ENCODE measurements around the gene RAD52. TPM values are rescaled to one million over a fixed set of nuclear protein-coding genes. Genes with fewer than 3 reads are reported as not detected.

RAD52 gene
- polyA plus RNA-seq, 1 experiment = 15.3 TPM

- TF ChIP-seq CTCF (IDR thresholded peaks at IDR 0.05; ENCODE audit: insufficient read depth, low read depth, low read length) = no peak
- Histone ChIP-seq H3K27me3 (ENCODE audit: control insufficient read depth, insufficient read depth, low read length) (no peaks in the 10 kb centered on the region), H3K4me3 (ENCODE audit: low read depth, low read length) (no peak overlapping the region), H3K36me3 (ENCODE audit: control insufficient read depth, insufficient read depth, low read length) (peaks cover 29% of the 10 kb centered on the region)
- no peak for DNase-seq (ENCODE audit: low read depth)
- ChIA-PET CTCF (interaction anchor here (1.0 kb wide), 1 partner anchor 20 kb away, joined by 3 read pairs; no protein-coding TSS in a partner anchor), POLR2A (no interaction called here)
Measured at GRCh38 chr12:880656-881055, 68.8 kb downstream of the RAD52 start.

GRCh38 chr12:879641-880040 lies 69.9 kb downstream of the RAD52 start:
- ChIA-PET CTCF (interaction anchor here (1.5 kb wide), 1 partner anchor 70 kb away, joined by 3 read pairs; the partner anchor contains the start of gene RAD52), POLR2A (no interaction called here)
- Histone ChIP-seq H3K27me3 (ENCODE audit: control insufficient read depth, insufficient read depth, low read length) (no peaks in the 10 kb centered on the region), H3K4me3 (ENCODE audit: low read depth, low read length) (no peak overlapping the region), H3K36me3 (ENCODE audit: control insufficient read depth, insufficient read depth, low read length) (peaks cover 19% of the 10 kb centered on the region)
- TF ChIP-seq CTCF (IDR thresholded peaks at IDR 0.05; ENCODE audit: insufficient read depth, low read depth, low read length) = no peak
- DNase-seq (ENCODE audit: low read depth) = no peak

- Histone ChIP-seq H3K36me3 (ENCODE audit: control insufficient read depth, insufficient read depth, low read length) (peaks cover 4% of the 10 kb centered on the region), H3K27me3 (ENCODE audit: control insufficient read depth, insufficient read depth, low read length) (no peaks in the 10 kb centered on the region), H3K4me3 (ENCODE audit: low read depth, low read length) (no peak overlapping the region)
- no peak for TF ChIP-seq CTCF (IDR thresholded peaks at IDR 0.05; ENCODE audit: insufficient read depth, low read depth, low read length)
- CTCF ChIA-PET = interaction anchor here (1.3 to 1.6 kb wide), 4 partner anchors 14 to 219 kb away, joined by 3 read pairs; no protein-coding TSS in a partner anchor
- POLR2A ChIA-PET = no interaction called here
- DNase-seq (ENCODE audit: low read depth) = no peak
Measured at GRCh38 chr12:873954-874353, 75.5 kb downstream of the RAD52 start.

GRCh38 chr12:870378-870777 lies 79.1 kb downstream of the RAD52 start:
- ChIA-PET CTCF (no interaction called here), POLR2A (interaction anchor here (0.6 kb wide), 1 partner anchor 14 kb away, joined by 3 read pairs; no protein-coding TSS in a partner anchor)
- TF ChIP-seq CTCF (IDR thresholded peaks at IDR 0.05; ENCODE audit: insufficient read depth, low read depth, low read length) = no peak
- no peak overlapping the region for H3K4me3 ChIP-seq (ENCODE audit: low read depth, low read length)
- no peak for DNase-seq (ENCODE audit: low read depth)
- H3K36me3 ChIP-seq (ENCODE audit: control insufficient read depth, insufficient read depth, low read length) = peaks cover 7% of the 10 kb centered on the region
- no peaks in the 10 kb centered on the region for H3K27me3 ChIP-seq (ENCODE audit: control insufficient read depth, insufficient read depth, low read length)

GRCh38 chr12:868722-869121 lies 80.8 kb downstream of the RAD52 start:
- DNase-seq (ENCODE audit: low read depth) = no peak
- H3K4me3 ChIP-seq (ENCODE audit: low read depth, low read length) = no peak overlapping the region
- ChIA-PET POLR2A (no interaction called here), CTCF (no interaction called here)
- H3K36me3 ChIP-seq (ENCODE audit: control insufficient read depth, insufficient read depth, low read length) = peaks cover 7% of the 10 kb centered on the region
- no peak for TF ChIP-seq CTCF (IDR thresholded peaks at IDR 0.05; ENCODE audit: insufficient read depth, low read depth, low read length)
- no peaks in the 10 kb centered on the region for H3K27me3 ChIP-seq (ENCODE audit: control insufficient read depth, insufficient read depth, low read length)
